HepG2 (cell line): ENCODE data around the gene HOXC11. TPM values are rescaled to one million over a fixed set of nuclear protein-coding genes. Genes with fewer than 3 reads are reported as not detected.

Source experiments
- ATAC-seq: fragments of 200-7000 bp; cut with Tn5 transposase; 3 replicates; pipeline ENCODE4 v1.9.1; 2020; ENCODE audit warnings: mild to moderate bottlenecking, moderate library complexity
- BruUV-seq: library from RNA; stranded (reverse); fragments of 400-500 nt; replicated peaks from 2 replicates; lab custom pipeline; 2021; lab: Mats Ljungman, UMichigan
- CTCF ChIA-PET: fragments of 300-600 bp; formaldehyde crosslinking; extraction: SDS; loops from one replicate; lab custom pipeline; 2021; ENCODE audit warnings: low total read pairs, inconsistent platforms, low intra/inter-chr PET ratio; lab: Yijun Ruan, JAX
- POLR2A ChIA-PET: fragments of 350-600 bp; sonication (Branson Sonifier 250); formaldehyde crosslinking; loops from one replicate; lab custom pipeline; 2020; ENCODE audit warnings: antibody characterized with exemption, inconsistent platforms; lab: Yijun Ruan, JAX
- DNase-seq: peaks from one replicate; pipeline ENCODE4 v3.0.0-alpha.2; 2015; ENCODE audit warnings: low spot score
- FAIRE-seq: peaks from 3 replicates; lab custom pipeline; 2011; peaks lifted over from hg19 to GRCh38; lab: Jason Lieb, UNC
- H2AFZ ChIP-seq: one replicate; pipeline ENCODE4 v1.6.1; 2011; ENCODE audit warnings: low read length, inconsistent platforms
- H3K27ac ChIP-seq: fragments of 300-600 bp; 3 replicates; pipeline ENCODE4 v1.8.0; 2011; ENCODE audit warnings: mixed run types, mild to moderate bottlenecking, mixed read lengths, low read length, inconsistent platforms; ENCODE audit not compliant: insufficient read depth; ENCODE audit errors: extremely low read length
- H3K27me3 ChIP-seq, 2 experiments: fragments of 200-600 bp in 1 of 2; 2 replicates in 1 of 2; 3 replicates in 1 of 2; pipeline versions ENCODE4 v1.6.0 to v1.8.0; 2011; ENCODE audit warnings: low read length in 2 of 2, mild to moderate bottlenecking in 2 of 2, moderate library complexity in 2 of 2, inconsistent platforms in 1 of 2; ENCODE audit not compliant: insufficient read depth in 2 of 2, control insufficient read depth in 1 of 2
- H3K36me3 ChIP-seq, 2 experiments: fragments of 200-600 bp in 1 of 2; replicated peaks in 1 of 2; 2 replicates in 1 of 2; 3 replicates in 1 of 2; pipeline versions ENCODE4 v1.5.1 to v1.8.0; 2011; ENCODE audit warnings: low read length in 2 of 2, inconsistent platforms in 1 of 2; ENCODE audit not compliant: insufficient read depth in 2 of 2, control insufficient read depth in 1 of 2
- H3K4me1 ChIP-seq: 2 replicates; pipeline ENCODE4 v1.5.1; 2012; ENCODE audit warnings: low read length, inconsistent platforms; ENCODE audit not compliant: insufficient read depth
- H3K4me2 ChIP-seq: 2 replicates; pipeline ENCODE4 v1.6.0; 2011; ENCODE audit warnings: low read depth, low read length, inconsistent platforms
- H3K4me3 ChIP-seq, 3 experiments: fragments of 200-600 bp in 1 of 3; sonication (generic), shearing (Covaris generic) in 1 of 3; replicated peaks in 1 of 3; 2 replicates each; pipeline ENCODE4 v1.5.1; 2011 to 2016; ENCODE audit warnings: low read length in 3 of 3, inconsistent platforms in 2 of 3, low read depth in 2 of 3, mild to moderate bottlenecking in 2 of 3, control low read depth in 1 of 3, mixed read lengths in 1 of 3; ENCODE audit not compliant: insufficient read depth in 1 of 3
- H3K79me2 ChIP-seq: one replicate; pipeline ENCODE4 v1.6.1; 2011; ENCODE audit warnings: low read length, inconsistent platforms; ENCODE audit not compliant: insufficient read depth
- H3K9ac ChIP-seq: 2 replicates; pipeline ENCODE4 v1.6.0; 2011; ENCODE audit warnings: mild to moderate bottlenecking, low read depth, low read length, inconsistent platforms; ENCODE audit not compliant: insufficient read depth
- H3K9me3 ChIP-seq: 2 replicates; pipeline ENCODE4 v1.5.1; 2012; ENCODE audit warnings: mild to moderate bottlenecking, low read length
- H4K20me1 ChIP-seq: 2 replicates; pipeline ENCODE4 v1.6.0; 2011; ENCODE audit warnings: inconsistent platforms, mild to moderate bottlenecking, low read length, moderate library complexity; ENCODE audit not compliant: insufficient read depth
- CBFB ChIP-seq: sonication (generic); formaldehyde crosslinking; IDR thresholded peaks from 2 replicates; pipeline ENCODE4 v1.4.0; 2020; ENCODE audit warnings: missing genetic modification reagents
- EZH2 ChIP-seq: conservative IDR thresholded peaks from 2 replicates; pipeline ENCODE4 v1.6.1; 2012; ENCODE audit warnings: mild to moderate bottlenecking, low read depth, low read length, moderate library complexity
- SPEN ChIP-seq: sonication (generic); formaldehyde crosslinking; IDR thresholded peaks from 2 replicates; pipeline ENCODE4 v1.5.1; 2020; ENCODE audit warnings: low read depth, mild to moderate bottlenecking, missing genetic modification reagents
- ZNF33B ChIP-seq: sonication (generic); formaldehyde crosslinking; IDR thresholded peaks from 2 replicates; pipeline ENCODE4 v1.5.1; 2020; ENCODE audit warnings: mild to moderate bottlenecking, missing genetic modification reagents
- WGBS: methylation state at CpG from one replicate; pipeline ENCODE4 v1.1.6; 2017; ENCODE audit warnings: low lambda C conversion rate; 5-methylcytosine and 5-hydroxymethylcytosine counted together
- in situ Hi-C: cut with HindIII; loops from 2 replicates; pipeline ENCODE4 v1.10.0; 2017; ENCODE audit warnings: low pct_unique_long_range_greater_than_20kb; ENCODE audit not compliant: extremely low pct_ligation_motif_present
- intact Hi-C: fragments of 100-400 bp; cut with micrococcal nuclease; formaldehyde crosslinking; loops from one replicate; pipeline ENCODE4 v1.10.0; 2022; ENCODE audit not compliant: unreplicated experiment
- polyA plus RNA-seq, 8 experiments: library from polyadenylated mRNA; depleted of rRNA in 3 of 8; stranded (reverse) in 7 of 8; unstranded in 1 of 8; fragments of >200 nt; fragmentation: Illumina TruSeq in 4 of 8; extraction: Trizol in 4 of 8; gene quantifications; 2 replicates each; pipeline versions ENCODE4 v1.2.1 to v1.2.3, GENCODE V29; 2011 to 2016; ENCODE audit warnings: low read depth in 4 of 8, missing spikeins in 1 of 8, mixed read lengths in 1 of 8; ENCODE audit not compliant: insufficient read depth in 1 of 8
- total RNA-seq, 5 experiments: library from RNA; depleted of rRNA; stranded (reverse); fragments of >200 nt; fragmentation: Illumina TruSeq; extraction: Trizol; gene quantifications; 2 replicates each; pipeline ENCODE4 v1.2.3, GENCODE V29; 2016; ENCODE audit warnings: low read depth in 1 of 5
- TF ChIP-seq, protein P1 (sequence below), 2 experiments: fragments of 450-650 bp in 1 of 2; sonication (generic) in 1 of 2; formaldehyde crosslinking in 1 of 2; IDR thresholded peaks; 2 replicates each; pipeline versions ENCODE4 v1.6.1 to v1.8.0; 2016 to 2022; ENCODE audit warnings: antibody characterized with exemption in 1 of 2, mild to moderate bottlenecking in 1 of 2, missing genetic modification reagents in 1 of 2

Gene HOXC11
- total and polyA plus RNA-seq, 2 of the 13 experiments (the other 11 are each of a cell fraction or from before 2014, with no cell fraction given), result not detected

GRCh38 chr12:53960187-53961024 is 12.5 kb upstream of the HOXC11 start:
- TF ChIP-seq EZH2, result peak; percentile 78; the same call in 1 of the 2 replicates
- TF ChIP-seq ZNF33B (CRISPR knock-in tag), result no peak
- no peak for ATAC-seq
- Histone ChIP-seq H3K9ac (no peak overlapping the region), H3K27me3 (peaks cover 24 to 95% of the 10 kb centered on the region in 2 experiments), H3K9me3 (no peaks in the 10 kb centered on the region), H3K79me2 (no peaks in the 10 kb centered on the region), H3K36me3 (no peaks in the 10 kb centered on the region), H3K4me1 (no peaks in the 10 kb centered on the region), H3K27ac (no peak overlapping the region), H3K4me3 (peak overlapping the region in 1 of 3 experiments; percentile 55; a peak in 1 of 6 replicates), H3K4me2 (peak overlapping the region; percentile 49), H2AFZ (no peak overlapping the region), H4K20me1 (no peaks in the 10 kb centered on the region)
- CTCF ChIA-PET, result interaction anchor here (2.1 kb wide), 1 partner anchor 192 kb away, joined by 20 read pairs; no protein-coding TSS in a partner anchor
- in situ Hi-C loops, result no loop called here
- FAIRE-seq, result no peak
- 40% methylated on average over 15 of the region's 39 CpGs for WGBS
- BruUV-seq, result no TSS peak
- POLR2A ChIA-PET, result no interaction called here
- no peak for DNase-seq
- intact Hi-C loops, result loop anchor here (1.0 kb wide), 1 partner anchor 193 kb away; no protein-coding TSS in a partner anchor

DNA sequence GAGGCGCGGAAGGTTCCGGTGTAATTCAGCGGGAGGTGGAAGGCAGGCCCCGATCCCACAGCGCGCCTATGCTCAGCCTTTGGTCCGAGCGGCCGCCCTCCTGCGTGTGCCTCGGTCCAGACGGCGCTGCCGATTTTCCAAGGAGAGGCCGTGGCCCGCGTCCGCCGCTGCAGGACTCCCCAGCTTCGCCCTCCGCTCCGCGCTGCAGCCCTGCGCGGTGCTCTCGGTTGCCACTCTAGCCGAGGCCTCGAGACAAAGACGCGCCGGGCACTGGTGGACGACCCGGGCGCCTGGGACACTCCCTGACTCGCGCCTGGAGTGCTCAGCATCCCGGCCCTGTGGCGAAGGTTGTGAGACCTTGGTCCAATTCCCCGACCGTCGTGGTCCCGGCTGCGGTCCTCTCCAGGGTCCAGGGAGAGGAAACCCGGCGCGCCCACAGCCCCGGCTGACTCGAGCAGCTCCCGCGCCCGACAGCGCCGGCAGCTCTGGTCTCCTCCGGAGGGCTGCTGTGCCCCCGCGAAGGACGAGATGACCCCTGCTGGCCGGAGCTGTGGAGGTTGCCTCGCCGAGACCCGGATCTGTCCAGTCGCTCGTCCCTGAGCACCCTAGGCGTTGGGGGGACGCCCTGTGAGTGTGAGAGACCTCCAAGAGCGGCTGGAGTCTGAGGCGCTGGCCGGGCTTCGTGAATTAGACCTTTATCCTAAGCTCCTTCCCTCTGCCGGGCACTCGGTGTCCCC is 11.7 kb upstream of the HOXC11 start:
- 2% methylated on average over 11 of the region's 72 CpGs for WGBS
- Histone ChIP-seq H3K36me3 (no peaks in the 10 kb centered on the region), H3K27me3 (peaks cover 20 to 95% of the 10 kb centered on the region in 2 experiments), H4K20me1 (no peaks in the 10 kb centered on the region), H3K27ac (no peak overlapping the region), H3K4me1 (no peaks in the 10 kb centered on the region), H3K9ac (no peak overlapping the region), H3K4me3 (peak overlapping the region in 1 of 3 experiments; percentile 55; a peak in 1 of 6 replicates), H3K79me2 (no peaks in the 10 kb centered on the region), H3K9me3 (no peaks in the 10 kb centered on the region), H3K4me2 (peak overlapping the region; percentile 49), H2AFZ (no peak overlapping the region)
- peak; percentile 93 for ATAC-seq
- in situ Hi-C loops (no loop called here), intact Hi-C loops (loop anchor here (1.0 kb wide), 1 partner anchor 194 kb away; no protein-coding TSS in a partner anchor)
- BruUV-seq, result no TSS peak
- POLR2A ChIA-PET, result no interaction called here
- no peak for FAIRE-seq
- CTCF ChIA-PET, result interaction anchor here (1.2 to 2.1 kb wide), 2 partner anchors 193 to 205 kb away, joined by 3 to 20 read pairs; no protein-coding TSS in a partner anchor
- no peak for DNase-seq
- TF ChIP-seq SPEN (CRISPR knock-in tag), result no peak
- no peak for TF ChIP-seq CBFB
- TF ChIP-seq, protein P1, sequence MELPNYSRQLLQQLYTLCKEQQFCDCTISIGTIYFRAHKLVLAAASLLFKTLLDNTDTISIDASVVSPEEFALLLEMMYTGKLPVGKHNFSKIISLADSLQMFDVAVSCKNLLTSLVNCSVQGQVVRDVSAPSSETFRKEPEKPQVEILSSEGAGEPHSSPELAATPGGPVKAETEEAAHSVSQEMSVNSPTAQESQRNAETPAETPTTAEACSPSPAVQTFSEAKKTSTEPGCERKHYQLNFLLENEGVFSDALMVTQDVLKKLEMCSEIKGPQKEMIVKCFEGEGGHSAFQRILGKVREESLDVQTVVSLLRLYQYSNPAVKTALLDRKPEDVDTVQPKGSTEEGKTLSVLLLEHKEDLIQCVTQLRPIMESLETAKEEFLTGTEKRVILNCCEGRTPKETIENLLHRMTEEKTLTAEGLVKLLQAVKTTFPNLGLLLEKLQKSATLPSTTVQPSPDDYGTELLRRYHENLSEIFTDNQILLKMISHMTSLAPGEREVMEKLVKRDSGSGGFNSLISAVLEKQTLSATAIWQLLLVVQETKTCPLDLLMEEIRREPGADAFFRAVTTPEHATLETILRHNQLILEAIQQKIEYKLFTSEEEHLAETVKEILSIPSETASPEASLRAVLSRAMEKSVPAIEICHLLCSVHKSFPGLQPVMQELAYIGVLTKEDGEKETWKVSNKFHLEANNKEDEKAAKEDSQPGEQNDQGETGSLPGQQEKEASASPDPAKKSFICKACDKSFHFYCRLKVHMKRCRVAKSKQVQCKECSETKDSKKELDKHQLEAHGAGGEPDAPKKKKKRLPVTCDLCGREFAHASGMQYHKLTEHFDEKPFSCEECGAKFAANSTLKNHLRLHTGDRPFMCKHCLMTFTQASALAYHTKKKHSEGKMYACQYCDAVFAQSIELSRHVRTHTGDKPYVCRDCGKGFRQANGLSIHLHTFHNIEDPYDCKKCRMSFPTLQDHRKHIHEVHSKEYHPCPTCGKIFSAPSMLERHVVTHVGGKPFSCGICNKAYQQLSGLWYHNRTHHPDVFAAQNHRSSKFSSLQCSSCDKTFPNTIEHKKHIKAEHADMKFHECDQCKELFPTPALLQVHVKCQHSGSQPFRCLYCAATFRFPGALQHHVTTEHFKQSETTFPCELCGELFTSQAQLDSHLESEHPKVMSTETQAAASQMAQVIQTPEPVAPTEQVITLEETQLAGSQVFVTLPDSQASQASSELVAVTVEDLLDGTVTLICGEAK (IDR thresholded peaks at IDR 0.05), result no peak
- TF ChIP-seq, protein P1 (CRISPR knock-in tag; IDR thresholded peaks at IDR 0.05), result peak; percentile 34; the same call in 1 of the 2 replicates
